H7 (cell line): Measurements from ENCODE around the gene RANBP9. TPM values are rescaled to one million over a fixed set of nuclear protein-coding genes. Genes with fewer than 3 reads are reported as not detected.

Source experiments
- DNase-seq: peaks from one replicate; pipeline ENCODE4 v3.0.0; 2012
- H3K27me3 ChIP-seq: 2 replicates; pipeline ENCODE4 v1.6.0; 2011; ENCODE audit warnings: mild to moderate bottlenecking, low read length; ENCODE audit not compliant: control insufficient read depth, insufficient read depth
- H3K36me3 ChIP-seq: replicated peaks from 2 replicates; pipeline ENCODE4 v1.5.1; 2011; ENCODE audit warnings: low read length; ENCODE audit not compliant: control insufficient read depth, insufficient read depth
- H3K4me3 ChIP-seq: 2 replicates; pipeline ENCODE4 v1.5.1; 2011; ENCODE audit warnings: low read depth, mild to moderate bottlenecking, control low read depth, low read length, moderate library complexity; ENCODE audit not compliant: insufficient read depth
- total RNA-seq: library from RNA; depleted of rRNA; stranded (reverse); fragments of >200 nt; shearing (Covaris generic); gene quantifications from 2 replicates; pipeline ENCODE4 v1.2.3, GENCODE V29; 2014; rRNA removed

Gene RANBP9
- total RNA-seq, 1 experiment from 2014 or later = 23.6 TPM

GRCh38 chr6:13573669-13574110 is 137.9 kb downstream of the RANBP9 start:
- Histone ChIP-seq H3K4me3 (peak overlapping the region; percentile 58), H3K36me3 (no peaks in the 10 kb centered on the region)
- DNase-seq = peak; percentile 30

GRCh38 chr6:13572951-13573654 is 138.5 kb downstream of the RANBP9 start:
- Histone ChIP-seq H3K4me3 (peak overlapping the region; percentile 58), H3K36me3 (no peaks in the 10 kb centered on the region), H3K27me3 (no peaks in the 10 kb centered on the region)
- DNase-seq = no peak

More at GRCh38 chr6:13573669-13574110, 137.9 kb downstream of the RANBP9 start:
- no peaks in the 10 kb centered on the region for H3K27me3 ChIP-seq

- no peaks in the 10 kb centered on the region for H3K36me3 ChIP-seq
- no peak for DNase-seq
- H3K4me3 ChIP-seq = no peak overlapping the region
- H3K27me3 ChIP-seq = no peaks in the 10 kb centered on the region
Measured at GRCh38 chr6:13572240-13572639, 139.4 kb downstream of the RANBP9 start.

Other genes with a start within 250 kb of the RANBP9 start
- gene GFOD1, start 224.2 kb downstream of the RANBP9 start, total RNA-seq = 3.4 and 4.4 TPM in 2 replicates
- gene SIRT5, start 137.2 kb downstream of the RANBP9 start, total RNA-seq = 9.8 and 15.5 TPM in 2 replicates
- 46.9 and 58.8 TPM in 2 replicates for gene NOL7, start 96.5 kb downstream of the RANBP9 start, total RNA-seq
- gene MCUR1, start 102.7 kb upstream of the RANBP9 start, total RNA-seq = 16.0 and 21.4 TPM in 2 replicates
- gene RNF182, start 213.1 kb upstream of the RANBP9 start, total RNA-seq = 6.1 and 7.0 TPM in 2 replicates